ENCODE data around the gene PCDHGB4. TPM values are rescaled to one million over a fixed set of nuclear protein-coding genes. Genes with fewer than 3 reads are reported as not detected.
"Not testable (repeated sequence)": the region's sequence is repeated elsewhere in the genome, so short reads cannot be mapped to it uniquely, and the experiment has no call there.

Gene PCDHGB4
- total and polyA plus RNA-seq, 8 donors: 3.2 to 5.9 (median 4.0) TPM

DNA sequence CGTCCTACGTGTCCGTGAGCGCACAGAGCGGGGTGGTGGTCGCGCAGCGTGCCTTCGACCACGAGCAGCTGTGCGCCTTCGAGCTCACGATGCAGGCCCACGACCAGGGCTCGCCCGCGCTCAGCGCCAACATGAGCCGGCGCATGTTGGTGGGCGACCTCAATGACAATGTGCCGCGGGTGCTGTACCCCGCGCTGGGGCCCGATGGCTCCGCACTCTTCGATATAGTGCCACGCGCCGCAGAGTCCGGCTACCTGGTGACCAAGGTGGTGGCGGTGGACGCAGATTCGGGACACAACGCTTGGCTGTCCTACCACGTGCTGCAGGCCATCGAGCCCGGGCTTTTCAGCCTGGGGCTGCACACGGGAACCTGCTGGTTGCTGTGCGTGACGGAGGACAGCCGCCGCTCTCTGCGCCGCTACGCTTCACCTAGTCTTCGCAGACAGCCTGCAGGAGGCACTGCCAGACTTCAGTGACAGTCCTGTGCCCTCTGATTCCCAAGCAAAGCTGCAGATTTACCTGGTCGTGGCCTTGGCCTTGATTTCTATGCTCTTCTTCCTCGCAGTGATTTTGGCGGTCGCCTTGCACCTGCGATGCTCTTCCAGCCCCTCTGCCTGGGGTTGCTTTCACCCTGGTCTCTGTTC, 40.4 kb downstream of the PCDHGB4 start:
- Histone ChIP-seq H3K9me3 (peaks cover 0 to 90% of the 10 kb centered on the region in 2 donors), H3K4me1 (peaks cover 0 to 4% of the 10 kb centered on the region in 2 donors), H3K27ac (no peak overlapping the region), H3K27me3 (peaks cover 35 to 97% of the 10 kb centered on the region in 2 donors), H3K4me3 (no peak overlapping the region), H3K36me3 (no peaks in the 10 kb centered on the region)
- intact Hi-C loops (cut with DNase I): no loop called here
- TF ChIP-seq, protein P1, sequence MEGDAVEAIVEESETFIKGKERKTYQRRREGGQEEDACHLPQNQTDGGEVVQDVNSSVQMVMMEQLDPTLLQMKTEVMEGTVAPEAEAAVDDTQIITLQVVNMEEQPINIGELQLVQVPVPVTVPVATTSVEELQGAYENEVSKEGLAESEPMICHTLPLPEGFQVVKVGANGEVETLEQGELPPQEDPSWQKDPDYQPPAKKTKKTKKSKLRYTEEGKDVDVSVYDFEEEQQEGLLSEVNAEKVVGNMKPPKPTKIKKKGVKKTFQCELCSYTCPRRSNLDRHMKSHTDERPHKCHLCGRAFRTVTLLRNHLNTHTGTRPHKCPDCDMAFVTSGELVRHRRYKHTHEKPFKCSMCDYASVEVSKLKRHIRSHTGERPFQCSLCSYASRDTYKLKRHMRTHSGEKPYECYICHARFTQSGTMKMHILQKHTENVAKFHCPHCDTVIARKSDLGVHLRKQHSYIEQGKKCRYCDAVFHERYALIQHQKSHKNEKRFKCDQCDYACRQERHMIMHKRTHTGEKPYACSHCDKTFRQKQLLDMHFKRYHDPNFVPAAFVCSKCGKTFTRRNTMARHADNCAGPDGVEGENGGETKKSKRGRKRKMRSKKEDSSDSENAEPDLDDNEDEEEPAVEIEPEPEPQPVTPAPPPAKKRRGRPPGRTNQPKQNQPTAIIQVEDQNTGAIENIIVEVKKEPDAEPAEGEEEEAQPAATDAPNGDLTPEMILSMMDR (IDR thresholded peaks at IDR 0.05): no peak
- DNase-seq (peak in 1 of 4 donors; percentile 70), ATAC-seq (no peak)

DNA sequence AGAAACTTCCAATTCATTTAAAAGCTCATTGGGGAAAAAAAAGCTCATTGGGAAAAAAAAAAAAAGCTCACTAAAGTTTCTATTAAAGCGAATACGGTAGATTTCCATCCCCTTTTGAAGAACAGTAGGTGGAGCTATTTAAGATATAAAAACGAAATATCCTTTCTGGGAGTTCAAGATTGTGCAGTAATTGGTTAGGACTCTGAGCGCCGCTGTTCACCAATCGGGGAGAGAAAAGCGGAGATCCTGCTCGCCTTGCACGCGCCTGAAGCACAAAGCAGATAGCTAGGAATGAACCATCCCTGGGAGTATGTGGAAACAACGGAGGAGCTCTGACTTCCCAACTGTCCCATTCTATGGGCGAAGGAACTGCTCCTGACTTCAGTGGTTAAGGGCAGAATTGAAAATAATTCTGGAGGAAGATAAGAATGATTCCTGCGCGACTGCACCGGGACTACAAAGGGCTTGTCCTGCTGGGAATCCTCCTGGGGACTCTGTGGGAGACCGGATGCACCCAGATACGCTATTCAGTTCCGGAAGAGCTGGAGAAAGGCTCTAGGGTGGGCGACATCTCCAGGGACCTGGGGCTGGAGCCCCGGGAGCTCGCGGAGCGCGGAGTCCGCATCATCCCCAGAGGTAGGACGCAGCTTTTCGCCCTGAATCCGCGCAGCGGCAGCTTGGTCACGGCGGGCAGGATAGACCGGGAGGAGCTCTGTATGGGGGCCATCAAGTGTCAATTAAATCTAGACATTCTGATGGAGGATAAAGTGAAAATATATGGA, 43.0 kb downstream of the PCDHGB4 start, which contains the start of gene PCDHGA12:
Gene PCDHGA12, plus strand, starts transcription at position 176 of the 782 bp plus-strand sequence. Its CDS starts 253 bp downstream, at position 429.
- H3K36me3 ChIP-seq: no peaks in the 10 kb centered on the region
- H3K4me1 ChIP-seq: peaks cover 0 to 4% of the 10 kb centered on the region in 2 donors
- DNase-seq (peak in 1 of 4 donors; percentile 25), ATAC-seq (peak; percentile 75)
- peaks cover 31 to 86% of the 10 kb centered on the region in 2 donors for H3K27me3 ChIP-seq
- intact Hi-C loops (cut with DNase I): loop anchor here in 1 of 2 donors (5.0 kb wide), 1 partner anchor 38 kb away; the partner anchor contains the start of gene PCDHGA8
- peaks cover 0 to 89% of the 10 kb centered on the region in 2 donors for H3K9me3 ChIP-seq
- H3K27ac ChIP-seq: no peak within 1 kb of the TSS
- peak within 1 kb of the TSS in 1 of 2 donors; percentile 14 for H3K4me3 ChIP-seq
- TF ChIP-seq, protein P1 (IDR thresholded peaks at IDR 0.05): peak in 1 of 2 donors; percentile 21

GRCh38 chr5:141431286-141431685, 43.8 kb downstream of the PCDHGB4 start:
- Histone ChIP-seq H3K27ac (no peak overlapping the region), H3K9me3 (peaks cover 0 to 88% of the 10 kb centered on the region in 2 donors), H3K4me1 (peaks cover 0 to 4% of the 10 kb centered on the region in 2 donors), H3K27me3 (peaks cover 26 to 78% of the 10 kb centered on the region in 2 donors), H3K36me3 (no peaks in the 10 kb centered on the region), H3K4me3 (peak overlapping the region in 1 of 2 donors; percentile 14)
- intact Hi-C loops (cut with DNase I): loop anchor here in 1 of 2 donors (5.0 kb wide), 1 partner anchor 39 kb away; the partner anchor contains the start of gene PCDHGA8
- no peak for ATAC-seq
- TF ChIP-seq, protein P1 (IDR thresholded peaks at IDR 0.05): no peak
- DNase-seq: no peak

- H3K4me1 ChIP-seq, H3K4me3 ChIP-seq, DNase-seq, H3K27ac ChIP-seq, H3K36me3 ChIP-seq, ATAC-seq: not testable (repeated sequence)
- H3K9me3 ChIP-seq: peaks cover 0 to 84% of the 10 kb centered on the region in 2 donors
- intact Hi-C loops (cut with DNase I): loop anchor here in 1 of 2 donors (5.0 kb wide), 1 partner anchor 40 kb away; the partner anchor contains the start of gene PCDHGA8
- peaks cover 21 to 68% of the 10 kb centered on the region in 2 donors for H3K27me3 ChIP-seq
These were observed 44.8 kb downstream of the PCDHGB4 start for GRCh38 chr5:141432308-141432707.

- DNase-seq, H3K4me1 ChIP-seq, ATAC-seq, H3K27ac ChIP-seq, H3K4me3 ChIP-seq, H3K36me3 ChIP-seq: not testable (repeated sequence)
- Histone ChIP-seq H3K27me3 (peaks cover 19 to 64% of the 10 kb centered on the region in 2 donors), H3K9me3 (peaks cover 0 to 83% of the 10 kb centered on the region in 2 donors)
- intact Hi-C loops (cut with DNase I): loop anchor here in 1 of 2 donors (5.0 kb wide), 1 partner anchor 40 kb away; the partner anchor contains the start of gene PCDHGA8
These were observed 45.2 kb downstream of the PCDHGB4 start for GRCh38 chr5:141432726-141433125.

Data from left lung (tissue), 10 donors.